Occipital lobe (tissue), 2 donors: ENCODE data around the gene ASCL2. TPM values are rescaled to one million over a fixed set of nuclear protein-coding genes. Genes with fewer than 3 reads are reported as not detected.

ENCODE experiments used
- DNase-seq: peaks from one replicate; lab custom pipeline; 2025; lab: John Stamatoyannopoulos, UW
- total RNA-seq: library from RNA; depleted of rRNA; stranded (reverse); fragments of >200 nt; gene quantifications from one replicate; pipeline ENCODE4 v1.2.3, GENCODE V29; 2014

Gene ASCL2
- total RNA-seq, 1 donor from 2014 or later = 1.4 TPM

- DNase-seq = no peak
Observed at GRCh38 chr11:2309251-2310072, 39.1 kb upstream of the ASCL2 start.

DNA sequence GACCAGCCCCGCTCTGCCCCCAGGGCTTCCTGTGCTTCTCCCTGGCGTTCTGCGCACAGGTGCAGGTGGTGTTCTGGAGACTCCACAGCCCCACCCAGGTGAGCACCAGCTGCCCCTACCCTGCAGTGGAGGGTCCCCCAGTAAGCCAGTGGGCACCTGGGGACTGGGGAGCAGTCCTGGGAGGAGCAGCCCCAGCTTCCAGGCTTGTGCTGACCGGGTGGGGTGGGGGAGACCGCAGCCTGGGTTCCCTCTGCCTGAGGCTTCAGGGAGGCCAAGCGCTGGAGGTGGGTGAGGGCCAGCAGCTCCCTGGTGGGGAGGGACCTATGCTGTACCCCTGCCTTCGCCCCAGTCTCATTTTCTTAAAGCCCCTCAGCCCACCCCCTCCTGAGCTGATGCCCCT lies 38.3 kb upstream of the ASCL2 start:
- no peak for DNase-seq

DNA sequence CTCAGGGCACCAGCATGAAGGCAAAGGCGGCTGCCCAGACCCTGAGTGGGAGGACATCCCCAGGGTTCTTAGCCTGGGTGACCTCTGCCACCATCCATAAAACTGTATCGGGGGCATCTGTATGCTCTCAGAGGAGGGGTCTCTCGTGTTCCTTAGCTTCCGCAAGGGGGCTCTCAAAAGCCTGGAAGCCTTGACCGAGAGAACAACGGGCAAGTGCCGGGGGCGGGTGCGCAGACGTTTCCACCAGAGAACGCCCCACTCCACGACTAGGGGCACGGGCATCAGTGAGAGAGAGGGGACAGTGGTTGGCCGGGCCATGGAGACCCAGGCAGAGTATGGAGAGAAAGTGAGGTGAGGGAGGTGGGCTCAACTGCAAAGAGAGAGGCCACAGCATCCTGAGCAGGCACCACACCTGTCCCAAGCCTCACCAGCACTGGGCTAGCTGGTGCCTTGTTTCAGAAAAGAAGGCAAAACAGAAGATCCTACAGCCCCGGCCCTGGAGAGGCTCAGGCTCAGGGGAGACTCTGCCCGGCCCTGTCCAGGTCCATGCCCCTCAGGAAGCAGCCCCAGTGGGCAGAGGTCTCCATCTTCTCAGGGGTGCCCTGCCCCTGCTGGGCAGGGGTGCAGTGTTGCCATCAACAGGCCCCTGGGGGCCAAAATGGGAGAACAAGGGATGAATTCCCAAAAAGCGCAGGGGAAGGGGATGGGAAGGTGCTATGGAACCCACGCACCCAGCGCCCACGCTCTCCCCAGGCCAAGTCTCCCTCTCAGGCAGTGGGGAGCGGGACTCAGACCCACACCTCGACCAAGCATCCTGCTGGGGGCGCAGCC lies 37.3 kb upstream of the ASCL2 start:
- DNase-seq = no peak

- DNase-seq = no peak
Observed at GRCh38 chr11:2306877-2307500, 36.6 kb upstream of the ASCL2 start.

DNA sequence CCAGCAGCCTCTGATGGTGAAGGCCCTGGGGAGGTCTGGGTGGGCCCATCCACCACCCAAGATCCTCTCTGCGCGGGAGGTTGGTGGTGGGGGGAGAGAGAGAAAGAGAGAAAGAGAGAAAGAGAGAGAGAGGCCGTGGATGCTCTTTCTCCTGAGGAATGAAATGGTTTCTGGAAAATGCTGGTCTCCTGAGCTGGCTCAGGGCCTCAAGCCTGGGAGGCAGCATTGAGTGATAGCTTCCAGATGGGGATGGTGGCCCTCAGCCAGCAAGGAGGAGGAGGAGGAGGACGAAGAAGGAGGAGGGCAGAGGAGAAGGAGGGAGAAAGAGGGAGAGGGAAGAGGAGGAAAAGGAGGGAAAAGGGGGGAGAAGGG lies 36.0 kb upstream of the ASCL2 start:
- no peak for DNase-seq

DNA sequence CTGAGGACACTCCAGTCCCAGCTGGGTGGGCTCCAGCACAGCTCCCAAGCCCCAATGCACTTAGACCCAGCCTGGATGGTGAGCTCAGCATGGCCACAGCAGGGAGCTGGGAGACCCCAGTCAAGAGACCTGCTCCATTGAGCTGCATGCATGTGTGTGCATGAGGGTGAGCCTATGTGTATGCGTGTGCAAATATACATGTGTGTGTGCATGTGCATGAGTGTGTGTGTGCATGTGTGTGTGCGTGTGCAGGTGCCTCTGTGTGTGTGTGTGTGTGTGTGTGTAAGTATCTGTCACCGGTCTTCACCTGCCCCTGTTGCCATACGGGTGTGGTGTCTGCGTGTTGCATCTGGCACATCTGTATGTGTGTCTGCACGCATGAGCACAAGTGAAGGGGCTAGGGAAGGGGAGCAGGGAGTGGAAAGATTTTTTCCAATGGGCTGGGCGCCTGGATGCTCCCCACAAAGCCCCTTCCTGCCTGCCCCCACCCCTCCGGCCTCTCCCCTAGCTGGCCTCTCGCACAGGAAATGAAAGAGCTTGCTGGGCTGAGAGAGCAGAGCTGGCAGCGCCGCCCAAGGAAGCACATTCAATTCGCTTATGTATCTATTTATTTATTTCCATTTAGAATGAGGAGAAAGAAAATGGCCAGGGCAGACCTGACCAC lies 35.5 kb upstream of the ASCL2 start:
- DNase-seq = no peak

- no peak for DNase-seq
Observed at GRCh38 chr11:2305140-2305778, 34.9 kb upstream of the ASCL2 start.

GRCh38 chr11:2304506-2305139 lies 34.2 kb upstream of the ASCL2 start:
- no peak for DNase-seq

DNA sequence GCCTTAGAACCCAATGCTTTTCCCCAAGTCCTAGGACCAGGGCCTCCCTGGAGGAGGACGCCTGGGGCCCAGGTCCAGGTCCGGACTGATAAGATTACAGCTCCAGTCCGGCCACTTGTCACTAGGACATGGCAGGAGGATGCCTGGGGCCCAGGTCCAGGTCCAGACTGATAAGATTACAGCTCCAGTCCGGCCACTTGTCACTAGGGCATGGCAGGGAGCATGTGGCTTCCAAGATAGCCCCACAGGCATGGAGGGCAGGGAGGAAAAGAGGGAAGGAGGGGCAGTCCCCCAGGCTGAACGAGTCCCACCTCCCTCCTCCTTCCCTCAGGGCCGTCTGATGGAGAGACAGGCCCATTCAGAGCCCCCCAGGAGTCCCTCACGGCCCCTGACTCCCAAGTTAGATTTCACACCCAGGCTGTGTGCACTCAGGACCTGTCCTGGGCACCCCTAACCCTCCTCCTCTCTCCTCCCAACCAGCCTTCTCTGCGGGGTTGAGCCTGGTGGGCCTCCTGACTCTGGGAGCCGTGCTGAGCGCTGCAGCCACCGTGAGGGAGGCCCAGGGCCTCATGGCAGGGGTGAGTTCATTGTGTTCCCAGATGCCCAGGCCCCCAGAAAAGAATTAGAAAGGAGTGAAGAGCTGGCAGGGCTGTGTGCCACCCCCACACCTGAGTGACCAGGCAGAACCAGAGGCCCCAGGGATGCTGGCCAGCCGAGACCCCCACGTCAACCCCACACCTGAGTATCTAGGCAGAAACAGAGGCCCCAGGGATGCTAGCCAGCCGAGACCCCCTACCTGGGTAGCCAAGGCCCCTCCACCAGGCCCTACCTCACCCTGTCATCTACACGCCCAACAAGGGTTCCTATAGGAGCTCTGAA lies 33.5 kb upstream of the ASCL2 start:
- DNase-seq = no peak

DNA sequence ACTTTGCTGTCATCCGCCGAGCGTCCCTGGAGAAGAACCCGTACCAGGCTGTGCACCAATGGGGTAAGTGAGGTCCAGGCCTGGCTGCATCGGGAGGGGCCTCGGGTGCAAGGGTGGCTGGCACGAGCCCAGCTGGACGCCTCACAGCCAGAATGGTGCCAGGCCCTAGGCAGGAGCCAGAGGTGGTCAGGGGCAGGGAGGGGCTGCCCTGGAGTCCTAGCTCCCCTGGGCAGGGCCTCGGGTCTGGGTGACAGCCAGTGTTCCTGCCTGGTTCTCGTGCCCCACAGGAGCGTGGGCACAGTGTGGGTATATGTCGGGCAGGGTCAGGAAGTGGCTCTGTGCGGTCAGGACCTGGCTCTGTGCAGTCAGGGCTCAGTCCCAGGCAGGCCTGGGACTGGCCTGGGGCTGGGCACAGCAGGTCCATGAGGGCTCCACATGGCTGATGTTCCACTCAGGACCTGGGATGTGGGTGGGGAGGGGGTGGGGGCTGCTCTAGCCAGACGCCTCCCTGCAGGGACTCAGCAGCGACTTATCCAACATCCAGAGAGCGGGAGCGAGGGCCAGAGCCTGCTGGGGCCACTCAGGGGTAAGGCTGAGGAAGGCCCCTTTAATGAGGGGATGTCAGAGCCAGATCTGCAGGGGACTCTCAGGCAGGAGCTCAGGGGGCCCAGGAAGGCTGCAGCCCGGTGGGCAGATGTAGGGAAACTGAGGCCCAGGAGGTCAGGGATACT lies 32.7 kb upstream of the ASCL2 start:
- DNase-seq = no peak

DNA sequence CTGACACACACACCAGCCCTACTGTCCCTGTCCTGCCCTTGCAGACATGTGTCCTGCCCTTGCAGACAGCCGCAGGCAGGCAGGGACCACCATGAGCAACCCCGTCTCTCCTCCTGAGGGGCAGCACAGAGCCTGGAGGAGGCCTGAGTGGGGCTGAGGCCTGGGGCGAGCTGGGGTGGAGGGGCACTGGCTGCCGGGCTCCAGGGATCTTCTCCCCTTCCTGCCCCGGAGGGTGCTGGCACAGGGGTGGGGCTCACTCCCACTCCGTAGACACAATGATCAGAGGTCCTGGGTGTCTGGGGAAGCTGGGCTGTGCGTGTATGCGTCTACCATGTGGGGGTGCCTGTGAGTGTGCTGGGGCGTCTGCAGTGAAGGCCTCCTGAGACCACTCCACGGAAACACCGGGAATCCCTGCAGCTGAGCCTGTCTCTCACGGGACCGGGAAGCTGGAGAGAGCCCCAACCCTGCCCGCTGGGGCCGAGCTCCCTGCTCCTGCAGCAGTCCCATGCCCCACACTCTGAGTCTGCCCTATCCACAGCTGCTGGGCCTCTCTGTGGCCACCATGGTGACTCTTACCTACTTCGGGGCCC lies 32.0 kb upstream of the ASCL2 start:
- no peak for DNase-seq

GRCh38 chr11:2301631-2302305 lies 31.4 kb upstream of the ASCL2 start, which contains the start of the genes C11orf21 and TSPAN32:
Gene C11orf21, minus strand, starts transcription at chr11:2301918. Its CDS starts 110 bp downstream, at chr11:2301808.
Gene TSPAN32, plus strand, starts transcription at chr11:2302013. Its CDS starts 137 bp downstream, at chr11:2302150.
- DNase-seq = no peak

DNA sequence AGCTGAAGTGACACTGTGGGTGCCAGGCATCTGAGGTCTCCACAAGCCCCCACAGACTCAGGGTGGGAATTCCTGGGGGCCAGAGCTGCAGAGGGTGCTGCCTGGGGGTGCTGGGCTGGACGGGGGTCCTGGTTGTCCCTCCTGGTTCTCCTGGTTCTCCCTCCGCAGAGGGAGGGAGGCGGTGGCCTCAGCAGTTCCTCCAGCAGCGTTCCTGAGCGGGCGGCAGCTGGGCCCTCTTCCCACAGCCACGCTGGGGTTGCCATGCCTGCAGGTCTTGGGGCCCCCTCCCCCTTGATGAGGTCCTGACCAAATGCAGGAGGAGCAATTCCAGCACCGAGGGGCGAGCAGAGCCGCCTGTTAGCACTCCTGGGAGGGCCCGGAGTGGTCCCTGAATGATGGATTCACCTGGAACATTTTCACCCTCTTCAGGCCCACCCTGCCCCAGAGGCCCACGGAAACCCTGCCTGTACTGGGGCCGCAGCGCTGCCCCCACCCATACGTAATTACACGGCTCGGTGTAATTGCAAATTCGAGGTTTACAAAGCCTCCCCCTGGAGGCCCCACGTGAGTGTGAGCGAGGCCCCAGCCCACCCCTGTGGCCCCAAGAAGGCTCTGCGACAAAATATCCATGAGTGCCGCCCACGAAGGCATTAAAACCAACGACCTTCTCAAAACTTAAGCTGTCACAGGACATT lies 30.7 kb upstream of the ASCL2 start:
- DNase-seq = no peak

GRCh38 chr11:2300290-2300935 lies 30.0 kb upstream of the ASCL2 start:
- no peak for DNase-seq

- DNase-seq = no peak
Observed at GRCh38 chr11:2299773-2300172, 29.4 kb upstream of the ASCL2 start.
